ENCODE results near the gene CCRL2. TPM values are rescaled to one million over a fixed set of nuclear protein-coding genes. Genes with fewer than 3 reads are reported as not detected.

The CCRL2 gene
- total and polyA plus RNA-seq, 2 of the 8 experiments (the other 6 are each of a cell fraction or from before 2014, with no cell fraction given): not detected

- TF ChIP-seq HDAC2 (IDR thresholded peaks at IDR 0.05; ENCODE audit: borderline replicate concordance in 1 of 2, low read depth in 2 of 2, low read length in 2 of 2) (no peak), CHD2 (IDR thresholded peaks at IDR 0.05; ENCODE audit: low read length) (no peak), SUZ12 (IDR thresholded peaks at IDR 0.05; ENCODE audit: low read length) (no peak)
Measured at GRCh38 chr3:46433841-46434240, 26.8 kb downstream of the CCRL2 start (continued).

Data from H1 (cell line).